WTC11 (cell line): ENCODE data around the gene PTGES2. TPM values are rescaled to one million over a fixed set of nuclear protein-coding genes. Genes with fewer than 3 reads are reported as not detected.

Source experiments
- ATAC-seq: fragments of 200-7000 bp; cut with Tn5 transposase; 2 replicates; pipeline ENCODE4 v1.10.0; 2021; ENCODE audit warnings: mild to moderate bottlenecking, moderate library complexity
- CTCF ChIA-PET: fragments of 300-600 bp; sonication (Branson Sonifier 250); formaldehyde crosslinking; loops from one replicate; lab custom pipeline; 2021; ENCODE audit warnings: antibody characterized with exemption; lab: Charles Lee
- POLR2A ChIA-PET: fragments of 350-600 bp; sonication (Branson Sonifier 250); formaldehyde crosslinking; loops from one replicate; lab custom pipeline; 2021; ENCODE audit warnings: antibody characterized with exemption; lab: Charles Lee
- DNase-seq: peaks from one replicate; pipeline ENCODE4 v3.0.0; 2021; ENCODE audit warnings: low spot score
- H3K27ac Mint-ChIP-seq: 2 replicates; pipeline ENCODE4 v1.8.0; 2021; ENCODE audit warnings: mixed read lengths
- H3K27me3 Mint-ChIP-seq: 2 replicates; pipeline ENCODE4 v1.8.0; 2021; ENCODE audit warnings: low read depth, mild to moderate bottlenecking, moderate library complexity, mixed read lengths
- H3K36me3 Mint-ChIP-seq: 2 replicates; pipeline ENCODE4 v1.8.0; 2021; ENCODE audit warnings: mixed read lengths
- H3K4me1 Mint-ChIP-seq: 2 replicates; pipeline ENCODE4 v1.8.0; 2022; ENCODE audit warnings: mixed read lengths
- H3K4me3 Mint-ChIP-seq: 2 replicates; pipeline ENCODE4 v1.8.0; 2021; ENCODE audit warnings: mild to moderate bottlenecking, moderate library complexity, mixed read lengths
- H3K9me3 Mint-ChIP-seq: 2 replicates; pipeline ENCODE4 v1.8.0; 2021; ENCODE audit warnings: mixed read lengths
- ATF1 ChIP-seq: sonication (generic); formaldehyde crosslinking; IDR thresholded peaks from 2 replicates; pipeline ENCODE4 v1.8.1; 2023; ENCODE audit warnings: mild to moderate bottlenecking, moderate library complexity, missing genetic modification reagents
- ELF4 ChIP-seq: sonication (generic); formaldehyde crosslinking; IDR thresholded peaks from 2 replicates; pipeline ENCODE4 v1.8.1; 2022; ENCODE audit warnings: low read depth, mild to moderate bottlenecking, moderate library complexity, missing genetic modification reagents
- EMX1 ChIP-seq: fragments of 250-450 bp; sonication (Bioruptor Pico); IDR thresholded peaks from 2 replicates; pipeline ENCODE4 v1.8.0; 2021; ENCODE audit warnings: mild to moderate bottlenecking
- FOXJ3 ChIP-seq: sonication (generic); formaldehyde crosslinking; IDR thresholded peaks from 2 replicates; pipeline ENCODE4 v1.9.0; 2021; ENCODE audit warnings: missing genetic modification reagents, mild to moderate bottlenecking, borderline replicate concordance
- HMGA2 ChIP-seq: fragments of 250-450 bp; sonication (Bioruptor Pico); IDR thresholded peaks from 2 replicates; pipeline ENCODE4 v1.4.0; 2021; ENCODE audit warnings: mild to moderate bottlenecking, moderate library complexity
- IRF2 ChIP-seq: sonication (generic); formaldehyde crosslinking; IDR thresholded peaks from 2 replicates; pipeline ENCODE4 v1.8.0; 2022; ENCODE audit warnings: low read depth, missing genetic modification reagents, borderline replicate concordance
- KAT7 ChIP-seq: sonication (generic); formaldehyde crosslinking; IDR thresholded peaks from 2 replicates; pipeline ENCODE4 v1.8.1; 2023; ENCODE audit warnings: missing genetic modification reagents, mild to moderate bottlenecking, borderline replicate concordance
- MYBL2 ChIP-seq: sonication (generic); formaldehyde crosslinking; IDR thresholded peaks from 2 replicates; pipeline ENCODE4 v1.8.1; 2023; ENCODE audit warnings: mild to moderate bottlenecking, moderate library complexity, missing genetic modification reagents
- NFE2L1 ChIP-seq: sonication (generic); formaldehyde crosslinking; IDR thresholded peaks from 2 replicates; pipeline ENCODE4 v1.8.1; 2023; ENCODE audit warnings: missing genetic modification reagents
- NFYB ChIP-seq: sonication (generic); formaldehyde crosslinking; conservative IDR thresholded peaks from 2 replicates; pipeline ENCODE4 v1.8.0; 2022; ENCODE audit warnings: low read depth, missing genetic modification reagents
- PRRX2 ChIP-seq: fragments of 250-450 bp; sonication (Bioruptor Pico); IDR thresholded peaks from 2 replicates; pipeline ENCODE4 v1.8.0; 2021; ENCODE audit warnings: mild to moderate bottlenecking
- ZNF121 ChIP-seq: sonication (generic); formaldehyde crosslinking; IDR thresholded peaks from 2 replicates; pipeline ENCODE4 v1.8.0; 2023; ENCODE audit warnings: missing genetic modification reagents
- total RNA-seq: library from RNA; stranded (reverse); gene quantifications from 3 replicates; pipeline ENCODE4 v1.2.3, GENCODE V29; 2021
- TF ChIP-seq, protein P1 (sequence below): sonication (generic); formaldehyde crosslinking; IDR thresholded peaks from 2 replicates; pipeline ENCODE4 v1.8.1; 2023; ENCODE audit warnings: mild to moderate bottlenecking, missing genetic modification reagents, moderate library complexity
- TF ChIP-seq, protein P2 (sequence below): fragments of 250-450 bp; sonication (Bioruptor Pico); conservative IDR thresholded peaks from 2 replicates; pipeline ENCODE4 v1.9.0; 2021; ENCODE audit warnings: mild to moderate bottlenecking
- TF ChIP-seq, protein P3 (sequence below): sonication (generic); formaldehyde crosslinking; IDR thresholded peaks from 2 replicates; pipeline ENCODE4 v1.8.1; 2022; ENCODE audit warnings: mild to moderate bottlenecking, moderate library complexity, missing genetic modification reagents
- TF ChIP-seq, protein P4 (sequence below): sonication (generic); formaldehyde crosslinking; IDR thresholded peaks from 2 replicates; pipeline ENCODE4 v1.8.1; 2023; ENCODE audit warnings: mild to moderate bottlenecking, missing genetic modification reagents, moderate library complexity
- TF ChIP-seq, protein P5 (sequence below): sonication (generic); formaldehyde crosslinking; IDR thresholded peaks from 2 replicates; pipeline ENCODE4 v1.8.1; 2023; ENCODE audit warnings: mild to moderate bottlenecking, moderate library complexity, missing genetic modification reagents
- TF ChIP-seq, protein P6 (sequence below): sonication (generic); formaldehyde crosslinking; IDR thresholded peaks from 2 replicates; pipeline ENCODE4 v1.8.0; 2022; ENCODE audit warnings: mild to moderate bottlenecking, missing genetic modification reagents

PTGES2 gene
- total RNA-seq, 1 experiment from 2014 or later = 118 TPM

DNA sequence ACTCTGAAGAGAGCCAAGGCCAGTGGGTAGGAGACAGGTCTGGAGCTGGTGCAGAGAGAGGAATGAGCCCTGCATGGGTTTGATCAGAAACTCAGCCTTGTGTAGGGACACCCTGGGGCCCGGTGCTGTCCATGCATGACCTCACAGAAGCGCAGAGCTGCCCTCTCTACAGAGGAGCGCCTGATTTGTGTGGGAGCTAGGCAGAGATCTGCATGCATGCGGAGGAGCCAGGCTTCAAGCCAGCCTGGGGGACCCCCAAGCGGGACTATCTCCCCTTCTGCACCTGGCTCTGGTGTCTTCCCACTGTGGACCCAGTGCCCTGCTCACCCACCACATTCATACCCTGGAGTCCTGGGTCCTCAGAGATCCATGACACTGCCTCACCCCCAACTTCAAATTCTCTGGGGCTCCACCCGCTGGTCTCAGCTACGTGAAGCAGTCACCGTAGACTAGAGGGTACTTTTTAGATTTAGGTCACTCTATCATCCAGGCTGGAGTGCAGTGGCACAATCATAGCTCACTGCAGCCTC, 19.1 kb upstream of the PTGES2 start:
- Mint-ChIP-seq H3K27ac (no peak overlapping the region), H3K27me3 (peaks cover 7% of the 10 kb centered on the region; the same call in 1 of the 2 replicates), H3K4me1 (peaks cover 12% of the 10 kb centered on the region), H3K36me3 (no peaks in the 10 kb centered on the region), H3K4me3 (no peak overlapping the region), H3K9me3 (no peaks in the 10 kb centered on the region)
- POLR2A ChIA-PET = interaction anchor here (0.6 kb wide), 1 partner anchor 1772 kb away, joined by 4 read pairs; no protein-coding TSS in a partner anchor
- ATAC-seq (no peak), DNase-seq (no peak)
- no peak for TF ChIP-seq PRRX2 (CRISPR knock-in tag)
- no peak for TF ChIP-seq FOXJ3 (CRISPR knock-in tag)
- no peak for TF ChIP-seq NFE2L1 (CRISPR knock-in tag)
- TF ChIP-seq ELF4 (CRISPR knock-in tag) = no peak
- no peak for TF ChIP-seq EMX1 (CRISPR knock-in tag)
- TF ChIP-seq, protein P1, sequence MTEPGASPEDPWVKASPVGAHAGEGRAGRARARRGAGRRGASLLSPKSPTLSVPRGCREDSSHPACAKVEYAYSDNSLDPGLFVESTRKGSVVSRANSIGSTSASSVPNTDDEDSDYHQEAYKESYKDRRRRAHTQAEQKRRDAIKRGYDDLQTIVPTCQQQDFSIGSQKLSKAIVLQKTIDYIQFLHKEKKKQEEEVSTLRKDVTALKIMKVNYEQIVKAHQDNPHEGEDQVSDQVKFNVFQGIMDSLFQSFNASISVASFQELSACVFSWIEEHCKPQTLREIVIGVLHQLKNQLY (CRISPR knock-in tag) = no peak
- TF ChIP-seq, protein P2, sequence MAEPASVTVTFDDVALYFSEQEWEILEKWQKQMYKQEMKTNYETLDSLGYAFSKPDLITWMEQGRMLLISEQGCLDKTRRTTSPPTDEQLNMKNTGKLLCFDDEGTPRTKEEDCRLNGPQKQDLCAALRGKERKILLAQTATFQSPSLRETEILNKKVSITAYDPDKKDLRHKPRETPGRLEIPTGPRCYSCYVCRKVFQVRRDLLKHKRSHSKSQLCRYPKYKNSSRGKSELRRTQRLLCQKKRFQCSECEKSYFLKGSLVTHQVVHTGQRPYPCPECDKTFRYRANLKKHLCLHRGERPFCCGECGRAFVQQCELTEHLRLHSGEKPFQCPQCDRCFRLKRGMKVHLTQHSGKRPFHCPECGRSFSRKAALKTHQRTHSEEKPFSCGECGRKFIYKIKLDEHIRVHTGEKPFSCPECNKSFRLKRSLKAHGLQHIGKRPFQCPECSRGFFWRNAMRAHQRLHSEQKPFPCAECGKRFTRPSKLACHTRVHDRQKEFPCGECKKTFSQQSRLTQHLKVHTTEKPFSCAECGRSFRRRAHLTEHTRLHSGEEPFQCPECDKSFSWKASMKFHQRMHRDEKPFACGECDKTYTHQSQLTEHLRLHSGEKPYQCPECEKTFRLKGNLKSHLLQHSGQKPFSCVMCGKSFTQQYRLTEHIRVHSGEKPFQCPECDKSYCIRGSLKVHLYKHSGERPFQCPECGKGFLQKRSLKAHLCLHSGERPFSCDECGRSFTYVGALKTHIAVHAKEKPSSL (CRISPR knock-in tag) = no peak
- TF ChIP-seq, protein P3, sequence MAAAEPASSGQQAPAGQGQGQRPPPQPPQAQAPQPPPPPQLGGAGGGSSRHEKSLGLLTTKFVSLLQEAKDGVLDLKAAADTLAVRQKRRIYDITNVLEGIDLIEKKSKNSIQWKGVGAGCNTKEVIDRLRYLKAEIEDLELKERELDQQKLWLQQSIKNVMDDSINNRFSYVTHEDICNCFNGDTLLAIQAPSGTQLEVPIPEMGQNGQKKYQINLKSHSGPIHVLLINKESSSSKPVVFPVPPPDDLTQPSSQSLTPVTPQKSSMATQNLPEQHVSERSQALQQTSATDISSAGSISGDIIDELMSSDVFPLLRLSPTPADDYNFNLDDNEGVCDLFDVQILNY (CRISPR knock-in tag) = no peak
- TF ChIP-seq HMGA2 (CRISPR knock-in tag) = no peak
- TF ChIP-seq, protein P4, sequence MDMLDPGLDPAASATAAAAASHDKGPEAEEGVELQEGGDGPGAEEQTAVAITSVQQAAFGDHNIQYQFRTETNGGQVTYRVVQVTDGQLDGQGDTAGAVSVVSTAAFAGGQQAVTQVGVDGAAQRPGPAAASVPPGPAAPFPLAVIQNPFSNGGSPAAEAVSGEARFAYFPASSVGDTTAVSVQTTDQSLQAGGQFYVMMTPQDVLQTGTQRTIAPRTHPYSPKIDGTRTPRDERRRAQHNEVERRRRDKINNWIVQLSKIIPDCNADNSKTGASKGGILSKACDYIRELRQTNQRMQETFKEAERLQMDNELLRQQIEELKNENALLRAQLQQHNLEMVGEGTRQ (CRISPR knock-in tag) = no peak
- no peak for TF ChIP-seq KAT7 (CRISPR knock-in tag)
- TF ChIP-seq, protein P5, sequence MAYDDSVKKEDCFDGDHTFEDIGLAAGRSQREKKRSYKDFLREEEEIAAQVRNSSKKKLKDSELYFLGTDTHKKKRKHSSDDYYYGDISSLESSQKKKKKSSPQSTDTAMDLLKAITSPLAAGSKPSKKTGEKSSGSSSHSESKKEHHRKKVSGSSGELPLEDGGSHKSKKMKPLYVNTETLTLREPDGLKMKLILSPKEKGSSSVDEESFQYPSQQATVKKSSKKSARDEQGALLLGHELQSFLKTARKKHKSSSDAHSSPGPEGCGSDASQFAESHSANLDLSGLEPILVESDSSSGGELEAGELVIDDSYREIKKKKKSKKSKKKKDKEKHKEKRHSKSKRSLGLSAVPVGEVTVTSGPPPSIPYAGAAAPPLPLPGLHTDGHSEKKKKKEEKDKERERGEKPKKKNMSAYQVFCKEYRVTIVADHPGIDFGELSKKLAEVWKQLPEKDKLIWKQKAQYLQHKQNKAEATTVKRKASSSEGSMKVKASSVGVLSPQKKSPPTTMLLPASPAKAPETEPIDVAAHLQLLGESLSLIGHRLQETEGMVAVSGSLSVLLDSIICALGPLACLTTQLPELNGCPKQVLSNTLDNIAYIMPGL (CRISPR knock-in tag) = no peak
- TF ChIP-seq ZNF121 (CRISPR knock-in tag) = no peak
- no peak for TF ChIP-seq ATF1
- no peak for TF ChIP-seq MYBL2 (CRISPR knock-in tag)
- no peak for TF ChIP-seq IRF2
- TF ChIP-seq, protein P6, sequence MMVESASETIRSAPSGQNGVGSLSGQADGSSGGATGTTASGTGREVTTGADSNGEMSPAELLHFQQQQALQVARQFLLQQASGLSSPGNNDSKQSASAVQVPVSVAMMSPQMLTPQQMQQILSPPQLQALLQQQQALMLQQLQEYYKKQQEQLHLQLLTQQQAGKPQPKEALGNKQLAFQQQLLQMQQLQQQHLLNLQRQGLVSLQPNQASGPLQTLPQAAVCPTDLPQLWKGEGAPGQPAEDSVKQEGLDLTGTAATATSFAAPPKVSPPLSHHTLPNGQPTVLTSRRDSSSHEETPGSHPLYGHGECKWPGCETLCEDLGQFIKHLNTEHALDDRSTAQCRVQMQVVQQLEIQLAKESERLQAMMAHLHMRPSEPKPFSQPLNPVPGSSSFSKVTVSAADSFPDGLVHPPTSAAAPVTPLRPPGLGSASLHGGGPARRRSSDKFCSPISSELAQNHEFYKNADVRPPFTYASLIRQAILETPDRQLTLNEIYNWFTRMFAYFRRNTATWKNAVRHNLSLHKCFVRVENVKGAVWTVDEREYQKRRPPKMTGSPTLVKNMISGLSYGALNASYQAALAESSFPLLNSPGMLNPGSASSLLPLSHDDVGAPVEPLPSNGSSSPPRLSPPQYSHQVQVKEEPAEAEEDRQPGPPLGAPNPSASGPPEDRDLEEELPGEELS (CRISPR knock-in tag) = no peak
- no peak for TF ChIP-seq NFYB (CRISPR knock-in tag)
- CTCF ChIA-PET = interaction anchor here (1.1 to 3.3 kb wide), 3 partner anchors 18 to 29 kb away, joined by 3 to 27 read pairs (median 10); no protein-coding TSS in a partner anchor
